Spleen (tissue), 11 donors: Measurements from ENCODE around the gene TM4SF4. TPM values are rescaled to one million over a fixed set of nuclear protein-coding genes. Genes with fewer than 3 reads are reported as not detected.

Experiments
- DNase-seq: peaks from one replicate; pipeline ENCODE4 v3.0.0-alpha.2; 2020
- H3K27ac ChIP-seq, 8 donors: fragments of 200-600 bp; sonication (generic) in 7 of 8; 1 replicate in 4 of 8; 2 replicates in 4 of 8; pipeline versions ENCODE4 v1.5.0 to v1.8.0; 2016 to 2021; ENCODE audit warnings: inconsistent platforms in 4 of 8, mild to moderate bottlenecking in 4 of 8, moderate library complexity in 1 of 8
- H3K27me3 ChIP-seq, 7 donors: fragments of 200-600 bp; sonication (generic) in 6 of 7; replicated peaks in 1 of 7; 1 replicate in 4 of 7; 2 replicates in 3 of 7; pipeline versions ENCODE4 v1.5.0 to v1.8.0; 2016 to 2021; ENCODE audit warnings: inconsistent platforms in 3 of 7, mild to moderate bottlenecking in 1 of 7
- H3K36me3 ChIP-seq, 6 donors: fragments of 200-600 bp; sonication (generic) in 5 of 6; 1 replicate in 4 of 6; 2 replicates in 2 of 6; pipeline versions ENCODE4 v1.5.0 to v1.8.0; 2016 to 2021; ENCODE audit warnings: inconsistent platforms in 2 of 6
- H3K4me1 ChIP-seq, 6 donors: fragments of 200-600 bp; sonication (generic) in 5 of 6; 1 replicate in 3 of 6; 2 replicates in 3 of 6; pipeline versions ENCODE4 v1.5.0 to v1.8.0; 2016 to 2021; ENCODE audit warnings: inconsistent platforms in 3 of 6
- H3K4me3 ChIP-seq, 8 donors: fragments of 200-600 bp; sonication (generic) in 7 of 8; 1 replicate in 4 of 8; 2 replicates in 4 of 8; pipeline versions ENCODE4 v1.5.0 to v1.8.0; 2016 to 2021; ENCODE audit warnings: inconsistent platforms in 4 of 8, mild to moderate bottlenecking in 4 of 8, moderate library complexity in 2 of 8
- H3K9me3 ChIP-seq, 8 donors: fragments of 200-600 bp; sonication (generic) in 7 of 8; 1 replicate in 4 of 8; 2 replicates in 4 of 8; pipeline versions ENCODE4 v1.5.0 to v1.8.0; 2016 to 2021; ENCODE audit warnings: inconsistent platforms in 4 of 8
- CTCF ChIP-seq, 11 experiments: fragments of 200-600 bp in 7 of 11; fragments of 450-650 bp in 4 of 11; sonication (generic) in 4 of 11; IDR thresholded peaks in 8 of 11; conservative IDR thresholded peaks in 3 of 11; 1 replicate in 7 of 11; 2 replicates in 4 of 11; pipeline versions ENCODE4 v1.4.0 to v1.8.0; 2016 to 2021; ENCODE audit warnings: antibody characterized with exemption in 11 of 11, inconsistent platforms in 4 of 11, mild to moderate bottlenecking in 1 of 11
- POLR2A ChIP-seq, 3 donors: fragments of 450-650 bp; IDR thresholded peaks; one replicate each; pipeline ENCODE4 v1.5.1; 2017; ENCODE audit warnings: antibody characterized with exemption in 3 of 3, mild to moderate bottlenecking in 1 of 3
- POLR2AphosphoS5 ChIP-seq, 3 donors: sonication (generic); formaldehyde crosslinking; IDR thresholded peaks; one replicate each; pipeline ENCODE4 v1.5.1; 2017; ENCODE audit warnings: antibody characterized with exemption in 3 of 3
- WGBS, 5 donors: extraction: QIAGEN DNeasy Blood & Tissue Kit in 3 of 5; methylation state at CpG; one replicate each; pipeline versions ENCODE4 v1.1.5 to v1.1.7; 2013 to 2018; 5-methylcytosine and 5-hydroxymethylcytosine counted together
- intact Hi-C: fragments of 100-400 bp; cut with DNase I; formaldehyde crosslinking; loops from one replicate; pipeline ENCODE4 v1.15.0; 2023; ENCODE audit warnings: low total_unique reads
- polyA plus RNA-seq, 3 donors: library from polyadenylated mRNA; stranded (reverse); fragments of 200-250 nt; gene quantifications; one replicate each; pipeline ENCODE4 v1.2.1, GENCODE V29; 2013
- total RNA-seq, 7 donors: library from RNA; depleted of rRNA in 3 of 7; stranded (reverse); fragments of >200 nt in 3 of 7; fragmentation: NEBNext Ultra II Directional in 4 of 7; extraction: Animal tissue kit (Norgen Biotek cat#: 25700) in 4 of 7; gene quantifications; one replicate each; pipeline versions ENCODE4 v1.1.0 to v1.2.1, GENCODE V29; 2016 to 2021
- donor health status: healthy with polysubstance abuse.
- donor health status: DM: no; HTN: no; CAD: no; lungs with moderate emphysema.
- donor health status: DM: no; HTN: no; CAD: no.
- donor health status: Bipolar disorder and iron deficiency.
- donor health status: healthy.
- donor health status: DM: no; HTN: no; CAD: no.
- donor health status: DM: yes; HTN: yes; CAD: no.

Gene TM4SF4
- total and polyA plus RNA-seq, 10 donors: 0.11 to 0.29 TPM; not detected in 8

DNA sequence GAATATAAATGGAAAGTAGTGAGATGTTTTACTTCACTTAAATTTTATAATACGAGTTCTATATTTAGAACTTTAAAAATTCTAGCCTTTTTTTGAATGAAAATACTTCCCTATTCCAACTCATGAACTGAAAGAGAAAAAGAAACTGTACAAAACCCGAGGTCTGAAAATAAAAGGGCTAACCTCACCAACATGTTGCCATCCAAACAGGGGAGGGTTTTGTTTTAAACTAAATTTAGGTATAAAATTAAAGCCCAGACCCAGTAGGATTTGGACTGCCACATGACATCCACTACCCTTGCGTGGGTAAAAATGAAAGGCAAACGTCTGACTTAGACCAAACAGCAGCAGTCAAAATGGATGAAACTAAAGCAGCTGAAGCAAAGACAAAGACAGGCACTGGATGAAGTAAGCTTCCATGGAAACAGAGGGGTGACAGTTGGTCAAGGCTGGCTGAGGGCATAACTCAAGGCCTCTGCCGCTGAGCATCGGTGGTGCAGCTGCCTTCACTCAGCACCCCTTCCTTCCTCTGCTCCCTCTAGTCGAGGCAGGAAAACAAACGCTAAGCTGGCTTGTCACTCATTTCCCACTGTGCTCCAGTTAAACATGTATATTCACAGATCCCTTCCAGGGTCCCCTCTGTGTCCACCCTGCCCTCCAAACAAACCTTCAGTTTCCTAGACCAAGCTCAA lies 58.1 kb downstream of the TM4SF4 start:
- intact Hi-C loops: loop anchor here (10.0 kb wide), 1 partner anchor 122 kb away; the partner anchor contains the start of gene WWTR1
- peak overlapping the region in 2 of 8 donors; percentile 16 to 37 for H3K4me3 ChIP-seq
- 4 to 13% (median 10%) methylated on average over 8 of the region's 8 CpGs for WGBS, 5 donors
- H3K27ac ChIP-seq: peak overlapping the region in 7 of 8 donors; percentile 48 to 77 (median 69)
- H3K27me3 ChIP-seq: no peaks in the 10 kb centered on the region
- no peaks in the 10 kb centered on the region for H3K9me3 ChIP-seq
- no peak for DNase-seq
- H3K36me3 ChIP-seq: no peaks in the 10 kb centered on the region
- peaks cover 9 to 63% (median 39%) of the 10 kb centered on the region in 6 donors for H3K4me1 ChIP-seq
- peak in 1 of 11 experiments; percentile 9 for TF ChIP-seq CTCF (IDR thresholded peaks at IDR 0.05 in 8 of 11, conservative IDR thresholded peaks at IDR 0.05 in 3 of 11)
- no peak for TF ChIP-seq POLR2A (IDR thresholded peaks at IDR 0.05)
- TF ChIP-seq POLR2AphosphoS5 (IDR thresholded peaks at IDR 0.05): peak in 2 of 3 donors; percentile 74 to 75

GRCh38 chr3:149534082-149534481 lies 59.6 kb downstream of the TM4SF4 start:
- peak overlapping the region in 6 of 8 donors; percentile 21 to 77 (median 55) for H3K27ac ChIP-seq
- H3K27me3 ChIP-seq: no peaks in the 10 kb centered on the region
- no peaks in the 10 kb centered on the region for H3K36me3 ChIP-seq
- WGBS, 5 donors: 83 to 97% (median 89%) methylated on average over 4 of the region's 4 CpGs
- peaks cover 9 to 57% (median 39%) of the 10 kb centered on the region in 6 donors for H3K4me1 ChIP-seq
- no peak for DNase-seq
- no peaks in the 10 kb centered on the region for H3K9me3 ChIP-seq
- intact Hi-C loops: loop anchor here (10.0 kb wide), 1 partner anchor 121 kb away; the partner anchor contains the start of gene WWTR1
- H3K4me3 ChIP-seq: no peak overlapping the region
- TF ChIP-seq POLR2A (IDR thresholded peaks at IDR 0.05) (no peak), CTCF (IDR thresholded peaks at IDR 0.05 in 8 of 11, conservative IDR thresholded peaks at IDR 0.05 in 3 of 11) (no peak), POLR2AphosphoS5 (IDR thresholded peaks at IDR 0.05) (no peak)

DNA sequence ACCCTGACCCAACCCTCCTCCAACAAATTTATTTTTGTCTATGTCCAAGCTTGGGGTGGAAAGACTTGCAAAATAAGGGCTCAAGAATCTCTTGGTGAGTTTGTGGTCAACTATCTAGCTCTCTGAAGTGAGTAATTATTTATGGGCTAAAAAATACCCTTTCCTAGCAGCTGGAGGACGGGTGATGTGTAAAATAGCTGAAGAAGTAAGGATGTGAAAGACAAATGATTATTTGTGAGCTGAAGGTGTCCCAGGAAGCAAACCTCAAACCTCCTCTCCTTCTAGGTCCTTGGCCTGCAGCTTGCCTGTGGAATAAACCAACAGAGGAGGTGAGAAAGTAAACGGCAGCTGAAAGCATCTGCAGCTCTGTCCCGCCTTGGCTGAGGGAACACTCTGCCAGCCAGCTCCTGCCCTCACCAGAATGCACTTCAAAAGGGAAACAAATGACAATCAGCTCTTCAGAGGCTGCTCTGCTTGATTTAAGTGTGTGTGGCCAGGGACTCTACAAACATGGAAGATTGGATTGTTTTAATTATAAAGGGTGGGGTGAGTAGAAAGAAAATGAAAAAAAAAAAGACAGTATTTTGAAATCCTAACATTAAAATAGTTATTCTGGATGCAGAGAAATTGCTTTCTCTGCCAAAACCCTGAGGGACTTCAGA lies 60.3 kb downstream of the TM4SF4 start:
- intact Hi-C loops: loop anchor here (10.0 kb wide), 1 partner anchor 120 kb away; the partner anchor contains the start of gene WWTR1
- H3K27me3 ChIP-seq: no peaks in the 10 kb centered on the region
- peak overlapping the region in 7 of 8 donors; percentile 17 to 77 (median 36) for H3K27ac ChIP-seq
- TF ChIP-seq POLR2AphosphoS5 (IDR thresholded peaks at IDR 0.05): no peak
- TF ChIP-seq POLR2A (IDR thresholded peaks at IDR 0.05): no peak
- TF ChIP-seq CTCF (IDR thresholded peaks at IDR 0.05 in 8 of 11, conservative IDR thresholded peaks at IDR 0.05 in 3 of 11): no peak
- H3K36me3 ChIP-seq: no peaks in the 10 kb centered on the region
- no peaks in the 10 kb centered on the region for H3K9me3 ChIP-seq
- peaks cover 9 to 57% (median 39%) of the 10 kb centered on the region in 6 donors for H3K4me1 ChIP-seq
- DNase-seq: no peak
- 43 to 53% (median 50%) methylated on average over 3 of the region's 3 CpGs for WGBS, 5 donors
- H3K4me3 ChIP-seq: no peak overlapping the region

GRCh38 chr3:149535333-149535685 lies 60.8 kb downstream of the TM4SF4 start:
- no peak for DNase-seq
- Histone ChIP-seq H3K4me1 (peaks cover 9 to 57% (median 39%) of the 10 kb centered on the region in 6 donors), H3K9me3 (no peaks in the 10 kb centered on the region), H3K27me3 (no peaks in the 10 kb centered on the region), H3K27ac (peak overlapping the region in 4 of 8 donors; percentile 26 to 77 (median 68)), H3K4me3 (no peak overlapping the region), H3K36me3 (no peaks in the 10 kb centered on the region)
- intact Hi-C loops: loop anchor here (10.0 kb wide), 1 partner anchor 119 kb away; the partner anchor contains the start of gene WWTR1
- TF ChIP-seq POLR2AphosphoS5 (IDR thresholded peaks at IDR 0.05): no peak
- no peak for TF ChIP-seq POLR2A (IDR thresholded peaks at IDR 0.05)
- no peak for TF ChIP-seq CTCF (IDR thresholded peaks at IDR 0.05 in 8 of 11, conservative IDR thresholded peaks at IDR 0.05 in 3 of 11)
- WGBS, 5 donors: 73 to 87% (median 79%) methylated on average over 8 of the region's 8 CpGs
